ENCODE measurements around the gene TMEM61. TPM values are rescaled to one million over a fixed set of nuclear protein-coding genes. Genes with fewer than 3 reads are reported as not detected.

Gene TMEM61
- total and polyA plus RNA-seq, 2 of the 8 experiments (the other 6 are each of a cell fraction or from before 2014, with no cell fraction given) = 0.54 to 1.4 TPM

DNA sequence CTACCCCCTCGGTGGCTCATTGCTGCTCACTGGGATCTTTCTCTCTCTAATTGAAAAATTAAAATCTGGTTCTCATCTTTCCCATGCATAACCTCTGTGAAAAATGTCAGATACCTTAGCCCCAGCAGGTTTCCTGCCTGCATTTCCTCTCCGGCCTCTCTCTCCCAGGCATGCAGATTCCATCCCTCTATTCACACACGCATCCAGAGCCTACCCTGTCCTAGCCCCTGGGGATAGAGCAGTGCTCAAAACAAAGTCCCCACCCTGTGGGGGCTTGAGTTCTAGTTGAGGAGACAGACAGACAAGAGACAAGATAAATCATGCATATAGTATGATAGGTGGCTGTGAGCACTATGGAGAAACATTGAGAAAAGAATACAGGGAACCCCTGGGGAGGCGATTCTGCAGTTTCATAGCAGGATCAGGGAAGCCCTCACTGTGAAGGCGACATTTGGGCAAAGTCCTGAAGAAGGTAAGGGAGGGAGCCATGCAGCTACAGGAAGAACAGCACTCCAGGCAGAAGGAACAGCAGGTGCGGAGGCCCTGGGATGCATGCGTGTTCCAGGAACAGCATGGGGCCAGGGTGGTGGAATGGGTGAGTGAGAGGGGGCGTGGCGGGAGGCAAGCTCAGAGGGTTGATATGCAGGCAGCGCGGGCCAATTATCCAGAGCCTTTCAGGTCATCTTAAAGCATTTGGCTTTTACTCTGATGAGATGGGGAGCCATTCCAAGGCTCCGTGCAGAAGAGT, 14.8 kb downstream of the TMEM61 start (continued):
- TF ChIP-seq RXRA (IDR thresholded peaks at IDR 0.05; ENCODE audit: insufficient read depth, low read depth, low read length) = no peak
- no peak for TF ChIP-seq JUND (IDR thresholded peaks at IDR 0.05; ENCODE audit: low read length)

All from H1 (cell line).